Measurements from ENCODE around the gene KAZALD1. TPM values are rescaled to one million over a fixed set of nuclear protein-coding genes. Genes with fewer than 3 reads are reported as not detected.

The KAZALD1 gene
- polyA plus RNA-seq, 1 of the 3 experiments (the other 2 are of a cell fraction): 3.0 TPM

DNA sequence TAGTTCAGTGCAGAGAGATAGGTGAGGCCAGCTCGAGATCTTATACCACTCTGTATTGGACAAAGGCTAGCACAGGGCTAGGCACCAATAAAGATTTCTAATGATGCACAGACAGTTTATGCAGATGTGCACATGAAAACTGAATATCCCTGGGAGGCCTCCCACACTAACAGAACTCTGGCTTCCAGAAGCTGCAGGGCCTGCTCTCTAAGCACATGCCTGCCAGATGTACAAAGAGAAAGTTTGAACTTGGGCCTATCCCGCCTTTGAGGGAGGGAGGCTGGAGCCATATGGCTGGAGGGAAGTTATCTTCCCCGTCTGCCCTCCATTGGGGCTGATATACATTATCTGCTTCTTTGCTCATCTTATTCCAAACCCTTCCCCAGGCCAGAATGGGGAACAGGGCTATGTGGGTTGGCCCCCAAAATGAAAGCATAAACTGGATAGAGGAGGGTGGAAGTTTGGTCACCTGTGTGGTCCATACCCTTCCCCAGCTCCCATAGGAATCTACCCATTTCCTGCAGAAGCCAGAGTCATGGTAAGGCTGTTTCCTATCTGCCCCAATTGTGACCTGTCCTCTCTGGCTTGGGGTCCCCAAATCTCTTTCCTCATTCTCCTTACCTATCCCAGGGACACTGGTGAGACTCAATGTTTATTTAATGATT is 3.8 kb downstream of the KAZALD1 start:
- no peak overlapping the region for H3K9ac ChIP-seq
- H3K4me2 ChIP-seq: no peak overlapping the region
- no peak overlapping the region for H3K4me3 ChIP-seq (ENCODE audit: low read depth in 2 of 2, low read length in 1 of 2)
- TF ChIP-seq POLR2AphosphoS5 (IDR thresholded peaks at IDR 0.05; ENCODE audit: low read depth, low read length) (no peak), MAX (IDR thresholded peaks at IDR 0.05; ENCODE audit: low read depth) (0 out of 2 replicates have a peak, but pooled peaks have one; percentile 41)
- 89% methylated on average over 3 of the region's 3 CpGs for WGBS (ENCODE audit: low lambda C conversion rate)
- no peaks in the 10 kb centered on the region for H3K9me3 ChIP-seq
- peaks cover 4% of the 10 kb centered on the region for H3F3A ChIP-seq (replicated peaks; ENCODE audit: insufficient read depth)
- peaks cover 15 to 32% of the 10 kb centered on the region in 2 experiments; a peak in 2 of 4 replicates for H3K4me1 ChIP-seq (ENCODE audit: control insufficient read depth in 1 of 2, insufficient read depth in 2 of 2, low read depth in 1 of 2, low read length in 1 of 2)
- H2AFZ ChIP-seq (ENCODE audit: low read depth): no peak overlapping the region
- no peaks in the 10 kb centered on the region for H4K20me1 ChIP-seq (ENCODE audit: insufficient read depth)
- H3K79me2 ChIP-seq (ENCODE audit: insufficient read depth): no peaks in the 10 kb centered on the region
- CTCF ChIA-PET: interaction anchor here (1.1 to 18.9 kb wide), 7 partner anchors 10 to 74 kb away, joined by 3 to 234 read pairs (median 9); no protein-coding TSS in a partner anchor
- no peak for DNase-seq
- H3K27me3 ChIP-seq (ENCODE audit: insufficient read depth): no peaks in the 10 kb centered on the region
- H3K36me3 ChIP-seq (replicated peaks in 1 of 2; ENCODE audit: control insufficient read depth in 1 of 2, insufficient read depth in 2 of 2, low read length in 1 of 2): no peaks in the 10 kb centered on the region
- no peaks in the 10 kb centered on the region for H3K9me2 ChIP-seq
- POLR2A ChIA-PET: interaction anchor here (0.6 kb wide), 1 partner anchor 24 kb away, joined by 3 read pairs; no protein-coding TSS in a partner anchor
- no peak overlapping the region for H3K27ac ChIP-seq (ENCODE audit: low read depth in 2 of 2, low read length in 1 of 2)

DNA sequence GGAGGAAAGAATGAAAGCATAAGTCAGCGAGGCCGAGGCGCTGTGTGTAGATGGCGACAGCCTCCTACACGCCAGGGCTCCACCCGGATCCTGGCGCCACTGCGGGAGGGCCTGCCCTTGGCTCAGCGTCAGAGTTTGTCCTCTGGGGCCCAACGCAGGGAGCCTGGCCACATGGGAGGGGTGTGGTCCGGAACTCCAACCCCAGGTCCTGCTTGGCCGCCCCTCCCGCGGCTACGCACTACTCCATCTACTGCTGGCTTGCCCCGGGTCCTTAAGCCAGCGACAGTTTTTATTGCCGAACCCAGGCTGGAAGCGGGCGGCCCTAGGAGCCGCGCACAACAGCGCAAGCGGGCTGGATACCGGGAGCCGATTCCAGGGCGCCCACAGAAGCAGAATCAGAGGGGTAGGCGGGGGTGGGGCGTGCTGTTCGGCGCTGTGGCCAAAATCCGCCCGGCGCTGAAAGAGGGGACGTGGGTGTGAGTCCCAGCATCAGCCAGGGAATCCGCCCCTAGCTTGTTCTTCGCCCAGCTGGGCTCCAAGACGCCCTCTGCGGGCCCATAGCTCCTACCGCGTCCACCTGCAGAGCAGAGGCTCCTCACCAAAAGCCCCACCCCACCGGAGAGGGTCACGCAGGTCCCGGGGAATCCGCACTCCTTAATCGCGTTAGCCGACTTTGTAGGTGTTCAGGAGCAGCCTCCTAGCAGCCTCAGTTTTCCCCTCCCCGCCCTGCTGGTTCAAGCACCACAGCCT is 4.5 kb downstream of the KAZALD1 start:
- Histone ChIP-seq H3K9me2 (no peaks in the 10 kb centered on the region), H3K9me3 (no peaks in the 10 kb centered on the region), H3K27me3 (ENCODE audit: insufficient read depth) (no peaks in the 10 kb centered on the region), H3F3A (replicated peaks; ENCODE audit: insufficient read depth) (peaks cover 4% of the 10 kb centered on the region), H3K36me3 (replicated peaks in 1 of 2; ENCODE audit: control insufficient read depth in 1 of 2, insufficient read depth in 2 of 2, low read length in 1 of 2) (no peaks in the 10 kb centered on the region), H4K20me1 (ENCODE audit: insufficient read depth) (no peaks in the 10 kb centered on the region), H3K9ac (no peak overlapping the region), H3K79me2 (ENCODE audit: insufficient read depth) (no peaks in the 10 kb centered on the region), H3K4me1 (ENCODE audit: control insufficient read depth in 1 of 2, insufficient read depth in 2 of 2, low read depth in 1 of 2, low read length in 1 of 2) (peaks cover 12 to 31% of the 10 kb centered on the region in 2 experiments; a peak in 2 of 4 replicates), H3K4me2 (peak overlapping the region; percentile 91), H3K4me3 (ENCODE audit: low read depth in 2 of 2, low read length in 1 of 2) (peak overlapping the region; percentile 56 to 57), H3K27ac (ENCODE audit: low read depth in 2 of 2, low read length in 1 of 2) (no peak overlapping the region), H2AFZ (ENCODE audit: low read depth) (peak overlapping the region; percentile 57; the same call in 1 of the 2 replicates)
- peak; percentile 75 for DNase-seq
- 44% methylated on average over 29 of the region's 49 CpGs for WGBS (ENCODE audit: low lambda C conversion rate)
- ChIA-PET POLR2A (interaction anchor here (0.5 to 0.6 kb wide), 3 partner anchors 25 to 69 kb away, joined by 3 read pairs; no protein-coding TSS in a partner anchor), CTCF (interaction anchor here (0.6 to 18.9 kb wide), 9 partner anchors 9 to 74 kb away, joined by 3 to 234 read pairs (median 9); no protein-coding TSS in a partner anchor)
- TF ChIP-seq CTCF (IDR thresholded peaks at IDR 0.05): peak; percentile 47
- peak; percentile 24; the same call in 1 of the 2 replicates for TF ChIP-seq RAD21 (IDR thresholded peaks at IDR 0.05; ENCODE audit: low read length)
- TF ChIP-seq SMC3 (IDR thresholded peaks at IDR 0.05; ENCODE audit: low read depth, low read length): peak; percentile 58
- TF ChIP-seq JUND (IDR thresholded peaks at IDR 0.05): no peak

All from SK-N-SH (cell line).